Measurements from ENCODE around the gene KCTD6.

Gene KCTD6

DNA sequence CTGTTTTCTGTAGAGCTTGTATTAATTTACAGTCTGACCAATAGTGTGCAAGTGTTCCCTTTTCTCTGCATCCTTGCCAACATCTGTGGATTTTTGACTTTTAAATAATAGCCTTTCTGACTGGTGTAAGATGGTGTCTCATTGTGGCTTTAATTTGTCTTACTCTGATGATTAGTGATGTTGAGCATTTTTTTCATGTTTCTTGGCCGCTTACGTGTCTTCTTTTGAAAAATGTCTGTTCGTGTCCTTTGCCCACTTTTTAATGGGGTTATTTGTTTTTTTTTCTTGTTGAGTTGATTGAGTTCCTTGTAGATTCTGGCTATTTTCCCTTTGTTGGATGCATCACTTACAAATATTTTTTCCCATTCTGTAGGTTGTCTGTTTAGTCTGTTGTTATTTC is 52.6 kb downstream of the KCTD6 start:
- Mint-ChIP-seq H3K27ac (no peak overlapping the region), H3K36me3 (ENCODE audit: low read depth) (no peaks in the 10 kb centered on the region), H3K4me1 (ENCODE audit: low read depth) (no peaks in the 10 kb centered on the region), H3K4me3 (no peak overlapping the region), H3K27me3 (no peaks in the 10 kb centered on the region), H3K9me3 (no peaks in the 10 kb centered on the region)

- Mint-ChIP-seq H3K4me3 (no peak overlapping the region), H3K9me3 (peaks cover 5% of the 10 kb centered on the region), H3K27me3 (peaks cover 6% of the 10 kb centered on the region), H3K4me1 (ENCODE audit: low read depth) (no peaks in the 10 kb centered on the region), H3K36me3 (ENCODE audit: low read depth) (peaks cover 4% of the 10 kb centered on the region), H3K27ac (no peak overlapping the region)
Measured at GRCh38 chr3:58551636-58552180, 59.8 kb downstream of the KCTD6 start.

Measured in stimulated activated naive CD8-positive, alpha-beta T cell treated with anti-CD3 and anti-CD28 coated beads, Interleukin-15, Interleukin-2, amounts not matched to agents 100 ng/mL and 50 ng/mL, for 24 hours (primary cell).